ENCODE measurements around the gene ZNF503.

DNA sequence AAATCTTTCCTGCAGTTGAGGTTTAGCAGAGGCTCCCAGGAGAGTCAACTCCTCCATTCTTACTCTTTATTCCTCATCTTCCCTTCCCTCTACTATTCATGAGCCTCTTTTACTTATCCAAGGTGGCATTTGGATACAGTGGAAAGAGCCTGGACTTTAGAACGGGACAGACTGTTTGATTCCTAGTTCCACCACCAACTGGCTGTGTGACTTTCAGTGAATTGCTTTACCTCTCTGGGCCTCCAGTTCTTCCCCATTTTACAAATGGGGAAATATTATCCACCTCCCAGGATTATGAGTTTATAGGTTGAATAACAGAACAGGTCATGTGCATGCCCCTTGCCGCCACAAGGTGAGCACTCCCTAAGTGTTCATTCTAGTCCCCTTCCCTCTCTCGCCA lies 49.9 kb downstream of the ZNF503 start:
- TF ChIP-seq, protein P1, sequence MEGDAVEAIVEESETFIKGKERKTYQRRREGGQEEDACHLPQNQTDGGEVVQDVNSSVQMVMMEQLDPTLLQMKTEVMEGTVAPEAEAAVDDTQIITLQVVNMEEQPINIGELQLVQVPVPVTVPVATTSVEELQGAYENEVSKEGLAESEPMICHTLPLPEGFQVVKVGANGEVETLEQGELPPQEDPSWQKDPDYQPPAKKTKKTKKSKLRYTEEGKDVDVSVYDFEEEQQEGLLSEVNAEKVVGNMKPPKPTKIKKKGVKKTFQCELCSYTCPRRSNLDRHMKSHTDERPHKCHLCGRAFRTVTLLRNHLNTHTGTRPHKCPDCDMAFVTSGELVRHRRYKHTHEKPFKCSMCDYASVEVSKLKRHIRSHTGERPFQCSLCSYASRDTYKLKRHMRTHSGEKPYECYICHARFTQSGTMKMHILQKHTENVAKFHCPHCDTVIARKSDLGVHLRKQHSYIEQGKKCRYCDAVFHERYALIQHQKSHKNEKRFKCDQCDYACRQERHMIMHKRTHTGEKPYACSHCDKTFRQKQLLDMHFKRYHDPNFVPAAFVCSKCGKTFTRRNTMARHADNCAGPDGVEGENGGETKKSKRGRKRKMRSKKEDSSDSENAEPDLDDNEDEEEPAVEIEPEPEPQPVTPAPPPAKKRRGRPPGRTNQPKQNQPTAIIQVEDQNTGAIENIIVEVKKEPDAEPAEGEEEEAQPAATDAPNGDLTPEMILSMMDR (IDR thresholded peaks at IDR 0.05): no peak
- TF ChIP-seq POLR2A (IDR thresholded peaks at IDR 0.05): no peak
- no peak for TF ChIP-seq POLR2AphosphoS5 (IDR thresholded peaks at IDR 0.05)
- TF ChIP-seq EP300 (IDR thresholded peaks at IDR 0.05): no peak
